GM18861 (cell line): ENCODE data around the gene THOP1.

Source experiments
- ATAC-seq: cut with Tn5 transposase; IDR thresholded peaks from one replicate; pipeline ENCODE4 v1.9.1; 2021; ENCODE audit not compliant: unreplicated experiment

THOP1 gene

GRCh38 chr19:2850256-2850925 is 65.1 kb downstream of the THOP1 start:
- no peak for ATAC-seq

DNA sequence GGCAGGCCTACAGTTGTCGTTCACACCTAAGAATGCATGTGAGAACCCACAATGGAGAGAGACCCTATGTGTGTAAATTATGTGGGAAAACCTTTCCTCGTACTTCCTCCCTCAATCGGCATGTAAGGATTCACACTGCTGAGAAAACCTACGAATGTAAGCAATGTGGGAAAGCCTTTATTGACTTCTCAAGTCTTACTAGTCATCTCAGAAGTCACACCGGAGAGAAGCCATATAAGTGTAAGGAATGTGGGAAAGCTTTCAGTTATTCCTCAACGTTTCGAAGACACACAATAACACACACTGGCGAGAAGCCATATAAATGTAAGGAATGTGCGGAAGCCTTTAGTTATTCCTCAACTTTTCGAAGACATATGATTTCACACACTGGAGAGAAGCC is 67.3 kb downstream of the THOP1 start:
- no peak for ATAC-seq

GRCh38 chr19:2853015-2853606 is 67.8 kb downstream of the THOP1 start:
- no peak for ATAC-seq

GRCh38 chr19:2854849-2855248 is 69.5 kb downstream of the THOP1 start:
- no peak for ATAC-seq

DNA sequence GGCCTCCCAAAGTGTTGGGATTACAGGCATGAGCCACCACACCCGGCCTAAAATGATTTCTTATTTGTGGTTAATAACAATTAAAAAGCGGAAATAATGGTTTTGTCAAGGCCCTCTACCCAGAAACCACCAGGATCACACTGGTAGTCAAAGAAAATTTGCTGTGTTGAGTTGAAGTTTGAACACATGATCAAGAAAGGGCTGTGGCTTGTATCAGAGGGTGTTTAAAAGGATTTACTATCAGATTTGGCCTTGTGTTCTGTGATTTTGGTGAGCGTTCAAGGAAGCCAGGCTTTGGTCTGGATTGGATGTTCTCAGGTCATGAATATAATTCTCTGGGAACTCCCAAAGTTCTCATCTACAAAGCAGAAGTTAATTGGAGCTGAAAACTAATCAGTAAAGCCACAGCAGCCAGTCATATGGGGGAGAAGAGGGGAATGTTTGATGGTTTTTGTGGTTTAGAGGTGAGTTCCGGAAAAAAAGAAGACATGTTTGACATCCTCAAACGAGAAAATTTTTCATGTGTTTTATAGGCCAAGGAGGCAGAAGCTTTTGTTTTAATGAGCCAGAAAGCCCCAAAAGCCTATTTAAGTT is 71.3 kb downstream of the THOP1 start:
- no peak for ATAC-seq

DNA sequence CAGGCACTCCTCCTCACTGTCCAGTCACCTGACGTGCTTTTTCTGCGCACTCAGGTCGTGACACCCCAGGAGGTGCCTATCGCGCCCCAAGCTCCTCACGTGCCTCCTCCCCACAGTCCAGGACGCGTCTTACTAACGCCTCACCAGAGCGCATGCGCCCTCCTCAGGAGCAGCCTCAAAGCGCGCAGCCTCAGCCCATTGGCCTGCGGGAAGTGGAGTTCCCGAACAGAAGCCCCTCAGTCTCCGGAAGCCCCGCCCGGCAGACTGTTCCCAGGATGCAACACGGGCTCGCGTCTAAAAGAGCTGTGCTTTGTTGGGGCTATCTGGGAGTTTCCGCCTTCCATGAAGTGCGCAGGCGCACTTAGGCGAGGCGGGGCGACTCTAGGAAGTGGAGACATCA is 73.6 kb downstream of the THOP1 start:
- no peak for ATAC-seq

GRCh38 chr19:2863816-2864215 is 78.5 kb downstream of the THOP1 start:
- ATAC-seq, result no peak
